Measurements from ENCODE around the gene ERVH48-1. TPM values are rescaled to one million over a fixed set of nuclear protein-coding genes. Genes with fewer than 3 reads are reported as not detected.
A peak's percentile ranks its signal among the peaks of the same experiment; 100 is the strongest.
"Not testable (repeated sequence)": the region's sequence is repeated elsewhere in the genome, so short reads cannot be mapped to it uniquely, and the experiment has no call there.

Gene ERVH48-1
- total RNA-seq (under 1 TPM; 0.13 to 0.30 TPM), polyA plus RNA-seq (under 1 TPM in 1 of 3 donors, not detected in 2; 0.10 TPM), total RNA-seq (0 to 0.17 (median 0) reads per million in 6 experiments)

DNA sequence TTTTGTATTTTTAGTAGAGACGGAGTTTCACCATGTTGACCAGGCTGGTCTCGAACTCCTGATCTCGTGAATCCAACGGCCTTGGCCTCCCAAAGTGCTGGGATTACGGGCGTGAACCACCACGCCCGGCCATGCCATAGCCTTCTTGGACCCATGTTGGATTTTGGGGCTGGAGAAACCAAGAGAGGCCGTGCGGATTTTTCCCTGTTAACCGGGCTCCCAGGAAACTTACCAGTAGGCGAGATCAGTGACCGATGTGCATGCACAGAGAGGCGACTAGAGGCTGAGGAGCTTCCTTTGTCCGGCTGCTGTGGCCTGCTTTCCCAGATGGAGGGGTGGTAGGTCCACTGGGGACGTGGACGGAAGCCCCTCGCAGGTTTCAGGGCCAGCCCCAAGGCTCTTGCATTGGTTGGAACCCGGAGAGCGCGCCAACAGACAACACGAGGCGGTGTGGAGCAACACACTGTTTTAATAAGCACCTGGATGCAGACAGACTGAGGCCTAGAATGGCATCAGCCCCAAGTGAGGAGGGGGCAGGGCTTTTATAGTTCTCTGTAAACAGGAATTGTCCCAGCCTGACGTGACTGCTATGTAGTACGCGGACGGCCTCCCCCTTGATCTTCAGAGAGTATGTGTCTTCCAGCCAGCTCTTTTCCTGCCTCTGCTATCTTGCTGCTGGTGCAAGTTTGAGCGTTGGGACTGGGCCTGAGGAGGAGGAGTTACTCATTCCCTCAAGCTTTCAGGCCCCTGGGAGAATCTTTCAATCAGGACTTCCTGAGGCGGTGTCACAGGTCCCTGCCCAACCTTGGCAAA, at the start of gene ERVH48-1:
Gene ERVH48-1 (minus strand): TSS at position 517 of the 813 bp plus-strand sequence. CDS start 6,624 bp downstream, outside the sequence.
- Mint-ChIP-seq H3K27me3 (no peaks in the 10 kb centered on the region), H3K9me3 (no peaks in the 10 kb centered on the region), H3K4me3 (peak within 1 kb of the TSS in 2 of 10 donors; percentile 23 to 48), H3K36me3 (no peaks in the 10 kb centered on the region), H3K27ac (peak within 1 kb of the TSS in 6 of 10 donors; percentile 7 to 78 (median 48)), H3K4me1 (peaks cover 11 to 18% (median 15%) of the 10 kb centered on the region in 4 donors)
- peak in 4 of 10 donors; percentile 7 to 27 (median 18) for DNase-seq
- POLR2A ChIA-PET, result no interaction called here
- ATAC-seq, result peak in 1 of 2 donors; percentile 64

DNA sequence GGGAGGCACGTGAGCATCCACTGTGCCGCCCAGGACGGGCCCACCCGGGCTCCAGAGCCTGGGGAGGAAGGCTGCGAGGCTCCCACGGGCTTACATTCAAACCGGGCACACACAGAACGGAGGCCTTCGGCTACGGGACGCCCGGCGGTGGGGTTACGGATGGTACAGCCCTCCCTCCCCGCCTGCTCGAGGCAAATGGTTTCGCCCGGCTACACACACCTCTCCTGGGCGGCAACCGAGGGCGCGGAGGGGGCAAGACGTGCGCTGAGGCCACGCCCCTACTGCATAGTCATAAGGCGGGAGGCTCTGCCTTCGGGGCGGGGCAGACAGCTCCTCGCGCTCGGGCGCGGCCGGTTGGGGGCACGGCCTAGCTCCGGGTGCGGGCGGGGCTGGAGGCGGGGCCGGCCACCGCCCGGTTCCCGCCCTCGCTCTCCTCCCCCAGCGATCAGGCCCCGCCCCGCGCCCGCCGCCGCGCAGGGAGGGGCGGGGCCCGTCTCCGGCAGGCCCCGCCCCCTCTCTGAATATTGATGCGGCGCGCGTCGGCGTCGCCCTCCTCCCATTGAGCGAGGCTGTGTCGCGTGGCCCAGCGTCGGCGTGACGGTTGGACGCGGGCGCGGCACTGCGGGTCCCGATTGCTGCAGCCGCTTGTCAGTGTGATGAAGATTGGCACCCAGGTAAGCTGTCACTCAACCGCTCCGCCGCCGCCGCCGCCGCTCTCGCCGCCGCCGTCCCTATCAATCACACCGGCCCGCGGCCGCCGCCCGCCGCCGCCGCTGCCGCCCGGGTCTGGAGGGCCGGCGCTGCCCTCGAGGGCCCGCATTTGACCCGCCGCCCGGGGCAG, 48.8 kb upstream of the ERVH48-1 start, which contains the start of gene PKNOX1:
Gene PKNOX1 (plus strand): TSS at position 572 of the 841 bp plus-strand sequence. CDS start 29,820 bp downstream, outside the sequence.
- ATAC-seq (peak; percentile 84 to 85), DNase-seq (peak; percentile 96 to 100 (median 99))
- no peaks in the 10 kb centered on the region for H3K27me3 Mint-ChIP-seq
- peak within 1 kb of the TSS; percentile 84 to 97 (median 93) for H3K27ac Mint-ChIP-seq
- H3K4me1 Mint-ChIP-seq, result peaks cover 8 to 35% (median 32%) of the 10 kb centered on the region in 4 donors
- no peaks in the 10 kb centered on the region for H3K9me3 Mint-ChIP-seq
- POLR2A ChIA-PET, result interaction anchor here (0.7 to 1.3 kb wide), 5 partner anchors 80 to 1365 kb away, joined by 3 to 14 read pairs (median 3); partner anchors contain the start of genes CFAP410, HSF2BP, NDUFV3 and RRP1B
- peak within 1 kb of the TSS; percentile 78 to 93 (median 88) for H3K4me3 Mint-ChIP-seq
- peaks cover 0 to 5% (median 3%) of the 10 kb centered on the region in 3 donors for H3K36me3 Mint-ChIP-seq

DNA sequence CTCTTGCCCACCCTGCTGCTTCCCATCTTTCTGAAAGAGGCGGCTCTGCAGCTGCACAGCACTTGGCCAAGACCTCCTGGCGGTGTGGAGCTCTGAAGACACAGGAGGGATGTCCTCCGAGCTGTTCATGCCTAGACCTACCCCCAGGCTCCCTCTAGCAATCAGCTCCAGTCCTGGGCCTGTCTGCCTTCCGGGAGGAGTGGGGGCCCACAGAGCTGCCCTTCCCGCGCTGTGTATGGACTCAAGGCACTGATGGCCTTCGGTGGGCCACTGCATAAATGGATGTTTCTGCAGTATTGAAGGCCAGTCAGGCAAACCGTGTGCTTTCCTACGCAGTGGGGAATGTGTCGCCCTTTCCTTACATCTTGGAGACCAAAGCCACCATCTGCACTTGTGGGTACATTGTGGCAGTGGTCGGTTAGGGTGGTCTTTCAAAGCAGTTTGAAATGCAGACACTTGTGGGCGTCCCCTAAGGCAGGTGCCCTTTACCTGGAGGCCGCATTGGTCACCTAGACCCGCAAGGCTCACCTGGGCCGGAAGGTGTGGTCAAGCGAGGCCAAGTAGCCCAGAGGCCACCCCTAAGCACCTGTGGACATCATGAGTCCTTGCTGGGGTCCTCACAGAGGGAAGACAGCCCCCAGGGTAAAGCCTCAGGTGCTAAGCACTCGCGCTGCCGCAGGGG, 48.0 kb upstream of the ERVH48-1 start:
- peak in 1 of 10 donors; percentile 3 for DNase-seq
- H3K9me3 Mint-ChIP-seq, result no peaks in the 10 kb centered on the region
- H3K27me3 Mint-ChIP-seq, result no peaks in the 10 kb centered on the region
- H3K36me3 Mint-ChIP-seq, result peaks cover 0 to 3% (median 0%) of the 10 kb centered on the region in 3 donors
- peak overlapping the region; percentile 81 to 96 (median 91) for H3K27ac Mint-ChIP-seq
- H3K4me3 Mint-ChIP-seq, result peak overlapping the region; percentile 72 to 88 (median 82)
- ATAC-seq, result no peak
- peaks cover 5 to 30% (median 29%) of the 10 kb centered on the region in 4 donors for H3K4me1 Mint-ChIP-seq
- POLR2A ChIA-PET, result interaction anchor here (0.7 to 1.3 kb wide), 6 partner anchors 66 to 1366 kb away, joined by 3 to 14 read pairs (median 3); partner anchors contain the start of genes CFAP410, HSF2BP, NDUFV3 and RRP1B

DNA sequence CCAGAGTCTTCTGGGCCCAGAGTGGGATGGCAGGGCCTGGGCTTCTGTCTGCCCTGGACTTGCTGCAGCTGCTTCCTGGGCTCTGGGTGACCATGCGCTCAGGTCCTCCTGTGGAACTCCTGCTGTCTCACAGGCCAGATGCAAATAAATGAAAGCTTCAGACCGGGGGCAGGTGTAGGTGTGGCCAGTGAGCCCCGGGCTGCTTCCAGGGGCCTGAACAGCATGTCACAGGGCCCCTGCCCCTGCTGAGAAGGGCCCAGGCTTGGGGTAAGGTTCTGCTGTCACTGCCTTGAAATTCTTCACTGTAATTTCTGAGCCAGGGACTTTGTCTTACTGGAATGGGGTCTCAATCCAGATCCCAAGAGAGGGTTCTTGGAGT, 46.5 kb upstream of the ERVH48-1 start:
- DNase-seq (no peak), ATAC-seq (no peak)
- peak overlapping the region in 2 of 10 donors; percentile 5 to 8 for H3K27ac Mint-ChIP-seq
- H3K9me3 Mint-ChIP-seq, result no peaks in the 10 kb centered on the region
- POLR2A ChIA-PET, result no interaction called here
- H3K36me3 Mint-ChIP-seq, result peaks cover 0 to 1% (median 0%) of the 10 kb centered on the region in 3 donors
- no peaks in the 10 kb centered on the region for H3K27me3 Mint-ChIP-seq
- H3K4me3 Mint-ChIP-seq, result no peak overlapping the region
- H3K4me1 Mint-ChIP-seq, result peaks cover 2 to 22% (median 20%) of the 10 kb centered on the region in 4 donors

DNA sequence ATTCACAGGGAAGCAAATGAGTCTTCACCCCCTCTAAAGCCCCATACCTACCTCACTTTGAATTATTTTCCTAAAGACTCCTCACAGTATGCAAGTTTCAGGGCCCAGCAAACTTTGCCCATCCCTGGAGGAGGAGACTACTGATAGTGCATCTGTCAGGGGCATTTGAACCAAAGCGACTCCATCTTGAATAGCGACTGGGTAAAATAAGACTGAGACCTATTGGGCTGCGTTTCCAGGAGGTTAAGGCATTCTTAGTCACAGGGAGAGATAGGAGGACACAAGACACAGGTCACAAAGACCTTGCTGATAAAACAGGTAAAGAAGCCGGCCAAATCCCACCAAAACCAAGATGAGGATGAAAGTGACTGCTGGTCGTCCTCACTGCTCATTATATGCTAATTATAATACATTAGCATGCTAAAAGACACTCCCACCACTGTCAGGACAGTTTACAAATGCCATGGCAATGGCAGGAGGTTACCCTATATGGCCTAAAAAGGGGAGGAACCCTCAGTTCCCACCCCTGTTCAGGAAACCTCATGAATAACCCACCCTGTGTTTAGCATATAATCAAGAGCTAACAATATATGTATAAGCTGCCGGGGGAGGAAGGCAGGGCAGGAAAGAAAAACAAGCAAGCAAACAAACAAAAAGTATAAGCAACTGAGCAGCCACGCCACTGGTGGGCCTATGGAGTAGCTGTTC, 45.7 kb upstream of the ERVH48-1 start:
- DNase-seq (no peak), ATAC-seq (no peak)
- Mint-ChIP-seq H3K4me3 (peak overlapping the region in 1 of 10 donors; percentile 45), H3K4me1 (peaks cover 0 to 14% (median 13%) of the 10 kb centered on the region in 4 donors), H3K9me3 (no peaks in the 10 kb centered on the region), H3K36me3 (no peaks in the 10 kb centered on the region), H3K27me3 (no peaks in the 10 kb centered on the region), H3K27ac (peak overlapping the region in 4 of 10 donors; percentile 8 to 60 (median 20))
- POLR2A ChIA-PET, result no interaction called here

DNA sequence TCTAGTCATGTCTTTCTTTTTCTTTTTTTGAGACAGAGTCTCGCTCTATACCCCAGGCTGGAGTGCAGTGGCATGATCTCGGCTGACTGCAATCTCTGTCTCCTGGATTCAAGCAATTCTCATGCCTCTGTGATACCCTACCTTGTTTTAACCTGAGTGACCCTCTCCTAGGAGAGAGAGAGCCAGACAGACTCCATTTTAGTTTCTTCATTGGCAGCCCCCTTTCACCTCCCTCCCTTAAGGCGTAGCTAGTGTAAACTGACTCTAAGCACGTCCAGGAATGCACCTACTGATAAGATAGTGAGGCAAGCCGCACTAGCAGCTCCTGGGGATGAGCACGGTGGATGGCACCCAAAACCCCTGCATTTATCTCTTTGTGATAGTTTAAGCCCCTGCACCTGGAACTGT, 43.8 kb upstream of the ERVH48-1 start:
- Mint-ChIP-seq H3K4me3 (no peak overlapping the region), H3K4me1 (peaks cover 0 to 9% (median 8%) of the 10 kb centered on the region in 4 donors), H3K36me3 (no peaks in the 10 kb centered on the region), H3K9me3 (no peaks in the 10 kb centered on the region), H3K27ac (no peak overlapping the region), H3K27me3 (no peaks in the 10 kb centered on the region)
- DNase-seq, result no peak
- ATAC-seq, result no peak
- POLR2A ChIA-PET, result no interaction called here

DNA sequence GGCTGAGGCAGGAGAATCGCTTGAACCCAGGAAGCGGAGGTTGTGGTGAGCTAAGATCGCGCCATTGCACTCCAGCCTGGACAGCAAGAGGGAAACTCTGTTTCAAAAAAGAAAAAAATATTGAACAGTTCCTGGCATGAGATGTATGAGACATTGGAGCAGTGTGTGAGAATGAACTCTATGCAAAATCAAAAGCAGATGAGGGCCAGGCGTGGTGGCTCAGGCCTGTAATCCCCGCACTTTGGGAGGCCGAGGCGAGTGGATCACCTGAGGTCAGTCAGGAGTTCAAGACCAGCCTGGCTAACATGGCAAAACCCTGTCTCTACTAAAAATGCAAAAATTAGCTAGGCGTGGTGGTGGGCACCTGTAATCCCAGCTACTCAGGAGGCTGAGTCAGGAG, 42.2 kb upstream of the ERVH48-1 start:
- H3K4me3 Mint-ChIP-seq, H3K9me3 Mint-ChIP-seq, POLR2A ChIA-PET, H3K4me1 Mint-ChIP-seq, DNase-seq, H3K27ac Mint-ChIP-seq, H3K36me3 Mint-ChIP-seq, H3K27me3 Mint-ChIP-seq, ATAC-seq: not testable (repeated sequence)

DNA sequence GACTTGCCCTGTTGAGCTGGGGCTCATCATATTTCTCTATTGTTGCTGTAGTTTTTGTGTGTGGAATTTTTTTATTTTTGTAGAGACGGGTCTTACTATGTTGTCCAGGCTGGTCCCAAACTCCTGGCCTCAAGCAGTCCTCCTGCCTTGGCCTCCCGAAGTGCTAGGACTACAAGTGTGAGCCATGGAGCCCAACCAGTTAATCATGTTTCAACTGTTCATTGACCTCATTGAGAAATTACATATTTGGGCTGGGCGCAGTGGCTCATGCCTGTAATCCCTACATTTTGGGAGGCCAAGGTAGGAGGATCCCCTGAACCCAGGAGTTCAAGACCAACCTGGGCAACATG, 39.8 kb upstream of the ERVH48-1 start:
- Mint-ChIP-seq H3K36me3 (no peaks in the 10 kb centered on the region), H3K27me3 (no peaks in the 10 kb centered on the region), H3K4me1 (no peaks in the 10 kb centered on the region), H3K27ac (no peak overlapping the region), H3K4me3 (no peak overlapping the region), H3K9me3 (no peaks in the 10 kb centered on the region)
- DNase-seq (no peak), ATAC-seq (no peak)
- POLR2A ChIA-PET, result interaction anchor here (0.6 kb wide), 1 partner anchor 1308 kb away, joined by 3 read pairs; no protein-coding TSS in a partner anchor

DNA sequence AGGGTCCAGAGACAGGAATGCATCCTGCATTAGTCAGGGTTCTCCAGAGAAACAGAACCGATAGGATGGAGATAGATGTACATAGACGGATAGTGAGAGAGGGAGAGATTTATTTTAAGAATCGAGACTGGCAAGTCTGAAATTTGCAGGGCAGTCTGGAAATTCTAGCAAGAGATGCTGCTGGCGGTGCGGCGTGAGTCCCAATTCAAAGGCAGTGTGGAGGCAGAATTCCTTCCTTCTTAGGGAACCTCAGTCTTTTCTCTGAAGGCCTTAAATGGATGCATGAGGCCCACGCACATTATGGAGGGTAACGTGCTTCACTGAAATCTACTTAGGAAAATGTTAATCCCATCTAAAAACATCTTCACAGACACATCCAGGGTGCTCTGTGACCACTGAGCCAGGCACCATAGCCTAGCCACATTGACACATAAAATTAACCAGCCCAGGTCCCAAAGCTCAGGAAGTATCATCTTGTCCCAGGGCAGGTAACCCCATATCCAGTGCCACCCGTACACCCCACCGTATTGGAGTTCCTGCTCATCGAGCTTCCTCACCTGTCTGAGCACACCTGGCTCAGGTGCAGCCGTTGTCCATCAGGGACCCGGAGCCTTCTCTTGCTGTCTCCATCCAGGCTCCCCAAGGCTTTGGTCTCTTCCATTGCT, 39.2 kb upstream of the ERVH48-1 start:
- Mint-ChIP-seq H3K4me3 (no peak overlapping the region), H3K36me3 (no peaks in the 10 kb centered on the region), H3K27me3 (no peaks in the 10 kb centered on the region), H3K9me3 (no peaks in the 10 kb centered on the region), H3K27ac (no peak overlapping the region), H3K4me1 (no peaks in the 10 kb centered on the region)
- ATAC-seq, result no peak
- DNase-seq, result no peak
- POLR2A ChIA-PET, result interaction anchor here (0.6 kb wide), 1 partner anchor 1309 kb away, joined by 3 read pairs; no protein-coding TSS in a partner anchor

DNA sequence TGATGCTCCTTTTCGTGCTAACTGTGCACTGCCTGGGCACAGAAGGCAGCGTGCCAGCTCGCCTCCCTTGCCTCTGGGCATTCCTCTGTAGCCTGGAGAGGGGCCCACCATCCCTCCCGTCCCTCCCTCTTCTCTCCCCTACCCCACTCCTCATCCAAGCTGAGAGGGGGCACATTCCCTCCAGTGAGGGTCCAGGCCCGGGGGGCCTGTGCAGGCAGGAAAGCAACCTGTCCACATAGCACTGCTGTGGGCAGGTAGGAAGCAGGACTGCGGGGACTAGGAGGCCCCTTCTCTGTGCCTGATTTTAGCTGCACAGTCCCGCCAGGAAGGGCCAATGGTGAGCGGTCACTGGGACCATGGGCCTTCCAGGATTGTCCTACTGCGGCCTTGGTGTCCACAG, 38.7 kb upstream of the ERVH48-1 start:
- Mint-ChIP-seq H3K27me3 (no peaks in the 10 kb centered on the region), H3K4me1 (peaks cover 0 to under 1% (median 0%) of the 10 kb centered on the region in 4 donors), H3K4me3 (no peak overlapping the region), H3K9me3 (no peaks in the 10 kb centered on the region), H3K27ac (no peak overlapping the region), H3K36me3 (no peaks in the 10 kb centered on the region)
- POLR2A ChIA-PET, result no interaction called here
- DNase-seq (no peak), ATAC-seq (no peak)

DNA sequence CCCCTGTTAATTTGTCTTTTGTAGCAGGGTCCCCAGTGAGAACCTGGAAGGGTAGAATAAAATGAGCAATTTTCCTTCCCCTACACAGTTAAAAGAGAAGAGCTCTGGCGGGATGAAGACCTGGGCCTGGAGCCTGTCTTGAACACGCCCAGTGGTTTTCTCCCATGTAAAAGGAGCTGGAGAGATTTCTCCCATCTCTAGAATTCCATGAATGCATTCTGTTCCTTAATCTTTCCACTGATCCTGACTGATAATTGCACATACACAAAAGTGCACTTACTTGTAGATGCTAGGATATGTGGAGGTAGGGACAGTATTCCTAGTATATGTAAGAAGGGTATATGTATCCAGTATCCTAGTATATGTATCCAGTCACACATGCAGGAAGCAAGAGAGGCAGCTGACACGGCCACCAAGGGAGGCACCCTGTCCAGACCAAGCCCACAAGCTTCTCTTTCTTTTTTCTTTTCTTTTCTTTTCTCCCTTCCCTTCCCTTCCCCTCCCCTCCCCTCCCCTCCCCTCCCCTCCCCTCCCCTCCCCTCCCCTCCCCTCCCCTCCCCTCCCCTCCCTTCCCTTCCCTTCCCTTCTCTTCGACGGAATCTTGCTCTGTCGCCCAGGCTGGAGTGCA, 37.1 kb upstream of the ERVH48-1 start:
- peaks cover 0 to 4% (median 0%) of the 10 kb centered on the region in 4 donors for H3K4me1 Mint-ChIP-seq
- DNase-seq (no peak), ATAC-seq (no peak)
- H3K9me3 Mint-ChIP-seq, result no peaks in the 10 kb centered on the region
- no peaks in the 10 kb centered on the region for H3K36me3 Mint-ChIP-seq
- H3K4me3 Mint-ChIP-seq, result no peak overlapping the region
- POLR2A ChIA-PET, result no interaction called here
- no peaks in the 10 kb centered on the region for H3K27me3 Mint-ChIP-seq
- H3K27ac Mint-ChIP-seq, result no peak overlapping the region

Measured in naive thymus-derived CD8-positive, alpha-beta T cell (primary cell).